DMS 273 treated with DMSO at 0.1 percent for 48 hours (cell line): ENCODE results near the gene SCFD2.

Source experiments
- DNase-seq: peaks from one replicate; lab custom pipeline; 2025; lab: John Stamatoyannopoulos, UW

SCFD2 gene

DNA sequence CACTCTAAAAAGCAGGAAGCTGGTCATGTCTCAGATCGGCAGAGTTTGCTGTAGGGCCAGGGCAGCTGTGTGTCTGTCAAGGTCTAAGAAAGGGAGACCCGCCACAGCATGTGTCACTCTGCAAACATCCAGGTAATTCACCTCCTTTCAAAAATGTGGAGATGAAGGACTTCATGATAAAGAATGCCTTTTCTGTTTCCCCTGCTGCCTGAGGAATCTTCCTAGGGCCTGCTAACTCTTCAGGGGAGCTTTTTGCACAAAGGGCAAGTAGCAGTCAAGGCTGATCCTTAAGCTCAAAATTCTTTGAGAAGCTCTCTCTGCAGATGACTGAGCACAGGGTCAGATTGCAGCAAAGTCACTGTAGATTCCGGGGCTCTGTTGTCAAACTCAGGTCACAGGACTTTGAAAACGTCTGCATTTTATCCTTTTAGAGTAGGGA lies 482.7 kb downstream of the SCFD2 start:
- no peak for DNase-seq

DNA sequence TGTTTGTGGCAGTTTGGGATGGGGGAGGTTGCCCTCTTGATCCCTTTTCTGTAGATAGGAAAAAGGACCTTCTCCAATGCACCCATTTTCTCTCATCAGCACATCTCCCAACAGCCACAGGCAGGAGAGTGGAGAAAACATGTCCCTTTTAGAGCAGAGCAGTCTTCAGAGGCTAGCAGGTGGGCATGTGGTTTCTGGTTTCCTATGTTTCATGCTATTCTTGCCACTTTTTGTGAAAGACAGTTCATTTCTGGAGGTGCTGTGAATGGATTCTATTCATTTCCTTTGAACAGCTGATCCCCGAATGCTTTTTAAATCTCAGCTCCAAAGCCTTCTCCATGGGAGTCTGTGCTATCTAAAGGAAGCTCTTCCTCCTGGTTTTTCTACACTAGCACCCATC lies 484.9 kb downstream of the SCFD2 start:
- no peak for DNase-seq

DNA sequence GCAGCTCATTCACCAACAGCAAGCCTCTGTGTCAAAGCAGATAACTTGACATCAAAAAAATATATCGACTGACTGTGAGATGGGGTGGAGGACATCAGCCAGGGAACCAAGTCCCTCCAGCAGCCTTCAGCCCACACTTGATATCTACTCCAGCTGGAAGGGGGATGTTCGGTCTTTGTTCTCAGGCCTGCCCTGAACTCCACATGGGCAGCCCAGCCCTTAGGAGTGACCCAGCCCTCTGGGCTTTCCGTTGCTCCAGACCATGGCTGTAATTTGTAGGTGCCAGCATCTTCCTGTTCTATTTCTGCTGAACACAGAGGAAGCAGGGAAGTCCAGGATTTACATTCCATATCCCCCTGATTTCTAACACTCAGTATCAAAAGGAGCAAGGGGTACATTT lies 486.4 kb downstream of the SCFD2 start:
- no peak for DNase-seq

DNA sequence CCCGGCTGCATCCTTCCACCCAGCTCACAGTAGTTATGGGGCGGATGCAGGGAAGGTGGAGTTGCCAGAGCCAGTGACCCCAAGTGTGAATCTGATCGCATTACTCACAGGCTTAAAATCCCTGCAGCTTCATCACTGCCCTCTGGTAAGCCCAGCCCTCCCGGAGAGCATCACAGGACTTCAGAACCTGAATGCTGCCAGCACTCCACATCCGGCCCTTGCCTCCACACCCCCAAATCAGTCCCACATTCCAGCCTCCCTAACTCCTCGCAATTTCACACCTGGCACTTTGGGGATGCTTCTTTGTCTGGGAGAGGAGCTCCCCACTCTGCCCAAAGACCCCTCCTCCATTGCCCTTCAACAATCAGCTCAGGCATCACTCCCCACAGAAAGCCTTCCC lies 488.2 kb downstream of the SCFD2 start:
- DNase-seq: no peak

DNA sequence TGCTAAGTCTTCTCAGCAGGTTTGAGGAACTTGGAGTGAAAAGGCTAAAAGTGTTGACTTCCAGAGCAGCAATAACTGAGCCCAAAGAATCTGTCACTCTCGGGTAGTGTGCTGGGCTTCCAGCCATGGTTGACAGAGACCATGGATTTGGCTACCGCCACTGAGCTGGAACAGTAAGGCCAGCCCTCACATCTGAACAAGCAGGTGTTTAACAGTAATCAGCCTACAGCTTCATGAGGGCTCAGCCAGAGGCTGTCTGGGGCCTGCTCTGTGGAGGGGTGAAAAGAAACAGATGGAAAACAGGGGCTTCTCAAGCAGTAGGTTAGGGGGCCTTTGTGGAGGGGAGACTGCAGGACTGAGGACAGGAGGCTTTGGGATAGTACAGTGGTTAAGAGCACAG lies 488.8 kb downstream of the SCFD2 start:
- DNase-seq: no peak

DNA sequence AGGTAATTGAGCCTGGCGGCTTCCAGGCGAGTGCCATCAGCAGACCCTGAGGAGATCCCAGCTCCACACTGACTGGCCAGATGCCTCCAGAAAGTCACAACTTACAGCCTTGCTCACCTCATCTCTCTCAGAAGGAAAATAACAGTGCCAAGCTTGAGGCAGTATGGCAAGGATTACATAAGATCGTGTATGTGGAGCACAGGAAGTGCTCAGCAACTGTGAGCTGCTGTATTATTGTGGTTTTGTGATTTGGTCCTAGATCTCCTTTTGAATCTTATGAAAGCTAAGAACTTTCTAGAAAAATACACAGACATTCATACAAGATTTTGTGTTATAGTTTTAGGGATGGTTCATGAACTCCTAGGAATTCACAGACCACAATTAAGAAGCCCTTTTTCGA lies 489.8 kb downstream of the SCFD2 start:
- DNase-seq: no peak

DNA sequence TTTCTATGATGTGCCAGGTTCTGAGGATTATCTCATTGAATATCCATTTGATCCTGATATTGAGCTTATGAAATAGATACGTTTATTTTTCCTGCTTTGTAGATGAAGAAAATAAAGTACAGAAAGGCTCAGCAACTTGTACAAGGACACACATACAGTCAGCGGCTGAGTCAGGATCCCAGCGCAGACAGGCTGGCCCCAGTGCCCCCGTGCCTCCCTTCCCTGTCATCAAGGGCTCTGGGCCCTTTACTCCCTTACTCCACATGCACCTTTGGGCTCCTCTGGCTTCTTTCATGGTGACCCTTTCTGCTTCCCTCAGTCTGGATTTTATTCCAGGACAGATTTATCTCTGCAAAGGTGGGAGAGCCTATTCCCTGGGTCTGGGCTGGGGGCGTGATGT lies 490.9 kb downstream of the SCFD2 start:
- DNase-seq: no peak

DNA sequence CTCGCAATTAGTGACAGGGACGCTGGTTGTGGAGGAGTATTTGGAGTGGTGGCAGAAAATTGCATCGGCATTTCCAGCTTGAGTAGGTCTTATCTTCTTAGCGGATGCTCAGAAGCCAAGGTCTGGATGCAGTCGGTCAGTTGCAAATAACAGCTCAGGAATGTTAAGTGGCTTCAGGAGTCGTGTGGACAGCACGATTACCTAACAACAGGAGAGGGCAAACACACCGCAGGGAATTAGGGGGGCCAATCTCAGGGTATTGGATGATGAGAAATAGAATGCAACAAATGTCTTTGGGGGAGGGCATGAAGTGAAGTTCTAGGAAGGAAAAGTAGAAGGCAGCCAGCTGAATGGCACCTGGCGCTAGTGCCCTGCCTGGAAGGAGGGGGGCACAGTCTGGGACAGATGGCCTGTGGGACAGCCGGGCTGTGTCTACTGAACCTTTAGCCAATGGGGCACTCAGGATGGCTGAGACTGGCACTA lies 492.0 kb downstream of the SCFD2 start:
- no peak for DNase-seq

DNA sequence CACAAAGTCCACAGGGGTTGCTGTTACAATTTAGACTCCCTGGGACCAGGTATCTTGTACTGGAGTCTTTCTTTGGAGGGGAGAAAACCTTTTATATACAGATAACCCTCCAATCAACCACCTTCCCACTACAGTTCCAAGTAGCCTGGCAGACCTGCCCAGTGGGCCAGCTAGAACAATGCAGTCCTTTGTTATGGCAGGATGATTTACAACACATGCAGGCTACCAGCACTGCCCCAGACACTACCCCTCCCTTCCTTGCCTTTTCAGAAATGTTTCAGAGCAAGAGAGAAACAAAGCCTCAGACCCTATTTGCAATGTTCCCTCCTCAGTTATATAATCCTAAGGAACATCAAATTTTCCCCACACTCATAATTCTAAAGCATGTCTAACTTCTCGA lies 492.7 kb downstream of the SCFD2 start:
- DNase-seq: no peak

DNA sequence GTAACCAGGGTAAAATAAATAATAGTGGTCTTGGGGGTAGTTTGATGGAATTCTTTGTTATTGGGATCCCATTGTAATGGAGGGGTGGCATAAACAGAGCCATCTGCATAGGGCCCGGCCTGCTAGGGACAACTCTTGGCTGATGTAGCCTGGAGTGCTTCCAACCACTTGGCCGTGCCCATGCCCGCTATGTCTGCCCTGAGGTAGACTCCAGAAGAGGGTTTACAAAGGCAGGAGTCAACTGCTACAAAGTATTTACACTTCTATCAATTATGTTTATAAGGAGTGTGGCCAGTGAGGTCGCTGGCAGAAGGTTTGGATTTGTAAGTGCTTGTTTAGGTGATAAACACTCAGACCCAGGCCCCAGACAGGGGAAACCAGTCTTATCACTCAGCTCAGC lies 495.6 kb downstream of the SCFD2 start:
- DNase-seq: no peak

DNA sequence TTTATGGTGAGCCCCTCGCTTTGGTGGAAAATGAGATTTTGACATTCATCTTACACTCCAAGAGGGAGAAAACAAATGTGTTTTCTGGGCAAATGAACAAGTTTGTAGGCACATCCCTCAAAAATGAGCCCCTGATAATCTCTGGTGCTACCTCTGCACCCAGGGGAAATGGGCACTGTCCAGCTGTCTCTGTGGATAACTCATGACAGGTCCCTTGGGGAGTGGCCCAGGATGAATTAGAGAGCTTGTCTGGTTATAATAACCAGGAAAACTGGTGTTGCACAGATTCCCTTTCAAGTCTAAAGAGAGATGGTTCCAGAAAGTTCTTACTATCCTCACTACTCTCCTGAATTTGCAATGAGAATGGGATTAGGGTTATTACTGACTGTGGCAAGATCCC lies 496.2 kb downstream of the SCFD2 start:
- DNase-seq: no peak

DNA sequence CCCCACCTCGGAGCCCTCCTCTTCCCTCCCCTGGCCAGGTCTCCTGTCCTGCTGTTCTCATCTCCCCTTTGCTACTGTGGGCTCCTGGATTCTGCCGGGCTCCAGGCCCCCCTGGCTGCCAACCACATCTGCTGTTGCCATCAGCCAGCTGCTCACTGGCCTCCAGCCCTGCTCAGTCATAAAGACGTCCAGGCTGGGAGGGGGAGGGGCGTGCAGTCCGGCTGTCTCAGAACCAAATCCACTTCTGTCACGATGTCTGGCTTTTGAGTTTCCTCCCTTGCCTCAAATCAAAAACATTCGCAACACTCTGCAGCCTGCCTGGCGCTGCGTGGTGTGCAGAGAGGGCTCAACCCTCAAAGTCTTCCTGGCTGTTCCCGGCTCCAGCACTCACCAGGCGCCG lies 496.7 kb downstream of the SCFD2 start:
- peak; percentile 90 for DNase-seq

DNA sequence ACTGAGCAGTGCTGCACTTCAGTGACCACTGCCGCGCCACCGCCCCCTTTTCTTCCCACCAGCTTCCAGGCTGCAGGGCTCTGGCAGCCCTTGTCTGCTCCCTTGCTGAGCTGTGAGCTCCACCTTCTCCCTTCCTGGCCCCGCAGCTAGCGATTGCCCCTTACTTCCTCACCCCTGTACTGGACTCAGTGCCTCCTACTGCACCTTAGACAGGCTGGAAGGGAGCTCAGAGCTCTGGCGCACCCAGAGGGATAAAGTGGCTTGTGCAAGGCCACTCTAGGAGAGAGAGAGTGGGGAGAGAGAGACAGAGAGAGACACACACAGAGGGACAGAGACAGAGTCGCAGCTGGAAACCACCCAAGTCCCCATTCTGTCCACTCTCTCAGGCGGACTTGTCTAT lies 497.7 kb downstream of the SCFD2 start:
- DNase-seq: no peak

DNA sequence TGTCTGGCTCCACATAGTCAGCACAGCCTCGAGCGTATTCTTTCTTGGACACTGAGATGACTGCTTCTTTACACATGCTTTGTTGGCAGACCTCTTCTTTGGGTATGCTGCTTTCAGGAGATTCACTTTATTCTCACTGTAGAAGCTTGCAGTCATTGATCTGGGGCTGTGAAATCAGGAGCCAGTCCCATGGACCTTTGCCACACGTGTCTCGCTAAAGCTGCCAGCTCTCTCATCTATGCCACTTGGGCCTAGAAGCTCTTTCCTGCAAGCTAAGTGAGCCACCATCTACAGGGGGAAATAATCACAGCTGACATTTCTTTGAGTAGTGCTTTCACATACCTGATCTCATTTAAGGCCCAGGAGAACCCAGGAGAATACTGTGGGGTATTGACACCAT lies 498.7 kb downstream of the SCFD2 start:
- no peak for DNase-seq

DNA sequence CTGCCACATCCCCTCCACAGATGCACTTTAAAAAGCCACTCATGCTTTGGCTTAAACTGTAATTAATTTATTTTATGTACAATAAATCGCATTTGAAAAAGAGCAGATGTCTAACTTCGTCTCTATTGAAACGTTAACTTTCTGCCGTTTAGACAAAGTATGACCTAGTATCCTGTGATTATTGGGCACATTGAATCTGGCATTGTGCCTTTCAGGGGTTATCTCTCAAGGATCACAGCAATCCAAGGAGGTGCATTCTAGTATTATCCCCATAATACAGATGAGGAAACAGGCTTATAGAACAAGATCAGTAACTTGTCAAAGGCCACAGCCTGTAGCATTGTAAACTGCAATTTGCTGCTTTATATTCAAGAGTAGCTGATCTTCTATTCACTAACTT lies 499.1 kb downstream of the SCFD2 start:
- DNase-seq: no peak

DNA sequence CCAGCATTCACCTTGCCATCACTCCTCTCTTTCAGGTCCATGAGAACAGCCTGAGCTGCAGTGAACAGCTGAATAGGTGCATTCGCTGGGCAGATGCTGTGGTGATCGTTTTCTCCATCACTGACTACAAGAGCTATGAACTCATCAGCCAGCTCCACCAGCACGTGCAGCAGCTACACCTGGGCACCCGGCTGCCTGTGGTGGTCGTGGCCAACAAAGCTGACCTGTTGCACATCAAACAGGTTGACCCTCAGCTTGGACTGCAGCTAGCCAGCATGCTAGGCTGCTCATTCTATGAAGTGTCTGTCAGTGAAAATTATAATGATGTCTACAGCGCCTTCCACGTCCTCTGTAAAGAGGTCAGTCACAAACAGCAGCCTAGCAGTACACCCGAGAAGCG lies 500.6 kb downstream of the SCFD2 start:
- no peak for DNase-seq

DNA sequence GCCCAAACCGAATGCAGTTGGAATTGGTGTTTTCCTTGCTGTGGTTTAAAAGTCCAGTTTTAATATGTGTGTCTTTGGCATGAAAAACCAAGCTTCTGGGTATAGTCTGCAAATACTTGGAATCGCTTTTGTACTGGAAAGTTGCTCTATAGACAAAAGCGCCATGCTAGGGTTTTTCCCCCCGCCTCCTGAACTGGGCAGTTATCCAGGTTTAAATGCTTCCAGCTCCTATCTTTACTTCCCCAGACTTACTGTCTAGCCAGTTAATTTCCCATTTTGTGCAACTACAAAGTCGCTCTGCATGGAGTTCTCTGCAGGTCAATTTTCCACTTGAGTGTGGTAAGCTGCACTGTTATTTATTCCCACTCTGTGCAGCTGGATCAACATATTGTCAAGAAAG lies 501.1 kb downstream of the SCFD2 start:
- DNase-seq: peak; percentile 34

DNA sequence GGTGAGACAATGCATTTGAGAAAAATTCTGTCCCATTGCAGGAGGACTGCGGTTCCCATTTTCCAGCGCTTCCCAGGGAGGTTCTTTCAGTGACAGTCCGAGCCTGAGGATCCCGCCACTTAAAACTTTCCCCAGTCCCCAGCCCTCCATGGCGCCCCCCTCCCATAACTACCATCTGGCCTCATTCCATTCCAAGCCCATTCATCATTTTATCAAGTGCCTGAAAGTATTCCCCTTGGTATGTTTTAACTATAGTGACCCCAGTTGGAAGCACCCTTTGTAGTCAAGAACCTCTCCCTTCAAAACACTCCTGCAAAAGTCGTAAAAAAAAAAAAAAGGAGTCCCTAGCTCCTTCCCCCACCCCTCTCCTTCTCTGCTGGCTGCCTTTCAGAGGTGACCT lies 502.5 kb downstream of the SCFD2 start:
- DNase-seq: no peak

DNA sequence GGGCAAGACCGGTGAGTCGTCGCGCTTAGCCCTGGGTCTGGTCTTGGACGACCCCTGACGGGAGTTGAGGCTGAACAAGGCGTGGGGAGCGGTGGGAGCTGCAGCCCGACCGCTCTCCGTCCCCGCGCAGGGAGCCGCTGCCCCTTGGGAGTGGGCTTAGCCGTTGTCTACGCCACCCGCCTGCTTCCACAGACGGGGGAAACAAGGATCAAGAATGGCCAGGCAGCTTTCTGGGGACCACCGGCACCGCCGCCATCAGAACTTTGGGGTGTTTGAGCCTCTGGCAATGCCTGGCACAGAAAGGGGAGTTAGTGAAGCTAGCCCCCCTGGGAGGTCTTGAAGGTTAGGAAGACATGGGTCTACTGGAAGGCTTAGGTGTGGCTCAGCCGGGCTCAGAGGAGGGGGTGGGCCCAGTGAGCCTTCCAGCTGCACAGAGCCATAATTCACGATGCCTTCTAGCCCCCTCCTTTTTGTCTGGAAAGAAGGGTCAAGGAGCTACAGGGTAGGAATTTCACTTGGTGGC lies 503.2 kb downstream of the SCFD2 start:
- DNase-seq: no peak

DNA sequence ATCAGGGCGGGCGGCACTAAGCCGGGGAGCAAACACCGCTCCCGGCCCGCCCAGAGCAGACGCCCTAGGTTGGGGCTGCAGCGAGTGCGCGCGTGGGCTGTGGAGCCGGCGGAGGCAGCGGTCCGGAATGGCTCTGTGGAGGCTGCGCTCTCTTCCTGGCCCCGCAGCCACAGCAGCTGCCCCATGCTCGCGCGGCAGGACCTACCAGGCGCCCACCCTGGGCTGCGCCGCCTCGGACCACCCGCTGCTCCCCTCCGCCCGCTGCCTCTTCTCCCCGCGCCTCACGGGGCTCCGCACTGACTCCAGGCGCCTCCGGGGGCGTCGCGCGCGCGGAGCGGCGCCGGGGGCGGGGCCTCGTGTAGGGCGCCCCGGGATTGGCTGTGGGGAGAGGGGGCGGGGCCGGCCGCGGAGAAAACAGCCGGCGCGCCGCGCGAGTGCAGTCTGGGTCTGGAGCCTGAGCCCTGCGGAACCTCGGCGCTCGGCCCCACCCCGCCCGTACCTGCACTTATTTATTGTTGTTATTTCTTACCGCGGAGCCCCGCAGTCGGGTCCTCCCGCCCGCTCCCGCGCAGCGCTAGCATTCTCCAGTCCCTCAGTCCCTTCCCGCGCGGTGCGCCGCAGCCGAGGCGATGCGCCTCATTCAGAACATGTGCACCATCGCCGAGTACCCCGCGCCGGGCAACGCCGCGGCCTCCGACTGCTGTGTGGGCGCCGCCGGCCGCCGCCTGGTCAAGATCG lies 503.8 kb downstream of the SCFD2 start, which contains the start of gene RASL11B:
Gene RASL11B, plus strand, starts transcription at position 439 of the 738 bp plus-strand sequence. Its CDS starts 191 bp downstream, at position 630.
- peak; percentile 26 for DNase-seq

DNA sequence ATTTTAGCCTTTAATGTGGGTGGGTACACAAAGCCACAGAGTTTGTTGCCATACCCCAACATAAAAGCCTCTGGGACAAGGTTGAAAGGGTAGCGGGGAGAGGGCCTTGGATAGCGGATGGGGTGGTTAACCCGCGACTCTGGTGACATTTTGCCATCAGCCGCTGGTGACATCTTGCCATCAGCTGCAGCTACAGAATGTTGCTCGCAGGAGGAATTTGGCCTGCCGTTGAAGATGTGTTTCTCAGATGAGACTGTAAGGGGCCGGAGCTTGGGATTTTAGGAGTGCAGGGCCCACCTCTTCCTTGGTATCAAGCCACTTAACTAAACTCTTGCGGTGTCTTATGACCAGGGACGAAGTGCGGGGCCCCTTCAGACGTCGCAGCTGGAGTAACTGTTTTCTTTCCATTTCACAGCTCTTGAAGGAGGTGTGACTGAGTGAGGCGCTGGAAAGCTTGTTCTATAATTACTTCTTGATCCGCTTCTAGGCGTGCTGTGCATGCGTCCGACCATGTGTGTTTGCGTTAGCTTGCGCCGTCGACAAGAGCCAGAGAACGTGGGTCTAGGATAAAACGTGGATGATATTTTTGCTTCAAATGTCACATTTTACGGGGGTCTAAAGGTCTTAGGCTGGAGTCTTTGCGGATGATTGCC lies 504.6 kb downstream of the SCFD2 start:
- DNase-seq: no peak

DNA sequence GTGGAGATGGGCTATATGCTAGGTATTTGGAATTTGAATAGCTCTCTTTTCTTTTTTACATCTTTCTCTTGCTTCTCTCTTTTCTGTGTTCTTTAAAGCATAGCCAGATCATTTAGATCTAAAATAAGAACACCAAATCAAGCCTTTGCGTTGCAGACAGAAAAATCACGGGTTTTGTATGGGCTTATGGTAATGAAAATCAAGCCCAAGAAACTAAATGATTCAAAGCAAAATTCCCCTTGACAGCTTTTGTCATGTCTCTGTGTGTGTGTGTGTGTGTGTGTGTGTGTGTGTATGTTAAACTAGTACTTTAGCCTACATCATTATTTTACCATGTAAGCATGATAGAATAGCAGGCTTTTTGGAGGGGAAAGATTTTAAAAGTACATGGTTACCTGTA lies 505.5 kb downstream of the SCFD2 start:
- DNase-seq: no peak

DNA sequence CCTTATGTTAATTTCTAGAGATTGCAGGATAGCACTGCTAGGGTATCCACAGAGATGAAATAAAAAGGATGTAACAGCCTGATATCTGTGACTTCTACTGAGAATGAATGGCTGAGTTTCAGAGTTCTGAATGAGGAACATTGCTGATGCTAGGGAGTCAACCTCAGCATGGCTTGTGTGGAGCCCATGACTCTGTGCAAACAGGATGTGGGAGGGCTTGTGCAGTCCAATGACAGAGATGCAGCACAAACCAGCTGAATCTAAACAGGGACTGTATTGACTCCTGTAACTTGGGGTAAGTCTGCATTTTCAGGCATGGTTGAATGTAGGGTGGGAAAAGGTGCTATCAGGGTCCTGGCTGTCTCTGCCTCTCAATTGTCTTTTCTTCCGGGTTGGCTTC lies 509.1 kb downstream of the SCFD2 start:
- no peak for DNase-seq
